K562 (cell line): ENCODE results near the gene LY6G6D. TPM values are rescaled to one million over a fixed set of nuclear protein-coding genes. Genes with fewer than 3 reads are reported as not detected.

Experiments used
- ATAC-seq: fragments of 200-7000 bp; cut with Tn5 transposase; 3 replicates; pipeline ENCODE4 v1.9.1; 2020; ENCODE audit warnings: moderate library complexity
- BruUV-seq: library from RNA; stranded (reverse); fragments of 400-500 nt; replicated peaks from 2 replicates; lab custom pipeline; 2021; lab: Mats Ljungman, UMichigan
- CTCF ChIA-PET: fragments of 300-600 bp; formaldehyde crosslinking; extraction: SDS; loops from one replicate; lab custom pipeline; 2021; ENCODE audit warnings: low intra/inter-chr PET ratio; lab: Yijun Ruan, JAX
- POLR2A ChIA-PET: fragments of 300-600, 350-650 bp; sonication (Branson Sonifier 250); formaldehyde crosslinking; extraction: SDS; loops from one replicate; lab custom pipeline; 2021; ENCODE audit warnings: antibody characterized with exemption, inconsistent platforms; lab: Yijun Ruan, JAX
- DNase-seq, 4 experiments: peaks; one replicate each; pipeline versions ENCODE4 v3.0.0 to v3.0.0-alpha.2; 2011 to 2018; ENCODE audit warnings: low spot score in 3 of 4, mixed read lengths in 3 of 4; ENCODE audit errors: extremely low read depth in 1 of 4
- FAIRE-seq: peaks from 2 replicates; lab custom pipeline; 2011; peaks lifted over from hg19 to GRCh38; lab: Jason Lieb, UNC
- H2AFZ ChIP-seq: 2 replicates; pipeline ENCODE4 v1.6.0; 2011; ENCODE audit warnings: low read depth, low read length, control low read depth, inconsistent platforms
- H3K27ac ChIP-seq: fragments of 200-600 bp; 3 replicates; pipeline ENCODE4 v1.8.0; 2011; ENCODE audit warnings: low read depth, mild to moderate bottlenecking, control low read depth, inconsistent platforms, low read length, moderate library complexity, mixed read lengths; ENCODE audit errors: extremely low read depth
- H3K27me3 ChIP-seq, 2 experiments: fragments of 300-600 bp in 1 of 2; 2 replicates in 1 of 2; 3 replicates in 1 of 2; pipeline versions ENCODE4 v1.6.0 to v1.8.0; 2011; ENCODE audit warnings: inconsistent platforms in 2 of 2, low read length in 2 of 2, mild to moderate bottlenecking in 1 of 2, mixed read lengths in 1 of 2, moderate library complexity in 1 of 2; ENCODE audit not compliant: control insufficient read depth in 2 of 2, insufficient read depth in 2 of 2
- H3K36me3 ChIP-seq: fragments of 300-600 bp; 3 replicates; pipeline ENCODE4 v1.8.0; 2011; ENCODE audit warnings: mild to moderate bottlenecking, low read length, inconsistent platforms; ENCODE audit not compliant: control insufficient read depth, insufficient read depth
- H3K4me1 ChIP-seq, 2 experiments: fragments of 200-600 bp in 1 of 2; replicated peaks in 1 of 2; 2 replicates in 1 of 2; 3 replicates in 1 of 2; pipeline versions ENCODE4 v1.5.1 to v1.8.0; 2011; ENCODE audit warnings: inconsistent platforms in 2 of 2, low read length in 2 of 2, mild to moderate bottlenecking in 1 of 2, mixed read lengths in 1 of 2, moderate library complexity in 1 of 2; ENCODE audit not compliant: control insufficient read depth in 2 of 2, insufficient read depth in 2 of 2
- H3K4me2 ChIP-seq: 2 replicates; pipeline ENCODE4 v1.6.1; 2011; ENCODE audit warnings: low read length, control low read depth, inconsistent platforms, mixed read lengths; ENCODE audit not compliant: insufficient read depth
- H3K4me3 ChIP-seq: fragments of 200-600 bp; sonication (generic), shearing (Covaris generic); 2 replicates; pipeline ENCODE4 v1.5.1; 2016; ENCODE audit warnings: control low read depth, inconsistent platforms
- H3K79me2 ChIP-seq: fragments of 200-600 bp; 3 replicates; pipeline ENCODE4 v1.8.0; 2011; ENCODE audit warnings: low read length, inconsistent platforms; ENCODE audit not compliant: control insufficient read depth, insufficient read depth
- H3K9ac ChIP-seq, 2 experiments: 2 replicates each; pipeline versions ENCODE4 v1.6.0 to v1.6.1; 2011; ENCODE audit warnings: low read depth in 2 of 2, low read length in 2 of 2, control low read depth in 1 of 2, inconsistent platforms in 1 of 2, mild to moderate bottlenecking in 1 of 2, mixed read lengths in 1 of 2; ENCODE audit not compliant: insufficient read depth in 1 of 2
- H3K9me1 ChIP-seq: one replicate; pipeline ENCODE4 v1.6.0; 2011; ENCODE audit warnings: inconsistent platforms, mild to moderate bottlenecking, low read length, moderate library complexity; ENCODE audit not compliant: control insufficient read depth, insufficient read depth
- H3K9me3 ChIP-seq: replicated peaks from 2 replicates; pipeline ENCODE4 v1.5.1; 2011; ENCODE audit warnings: low read depth, low read length, inconsistent platforms; ENCODE audit not compliant: control insufficient read depth, insufficient read depth
- H4K20me1 ChIP-seq: replicated peaks from 2 replicates; pipeline ENCODE4 v1.6.1; 2011; ENCODE audit warnings: low read length, inconsistent platforms, mixed read lengths; ENCODE audit not compliant: control insufficient read depth, insufficient read depth
- FOXJ2 ChIP-seq: fragments of 200-800 bp; sonication (Bioruptor generic); IDR thresholded peaks from 2 replicates; pipeline ENCODE4 v1.6.1; 2016; ENCODE audit warnings: missing genetic modification characterization, missing compliant biosample characterization
- HCFC1 ChIP-seq: IDR thresholded peaks from 2 replicates; pipeline ENCODE4 v1.6.1; 2012; ENCODE audit warnings: low read depth, low read length, improper control_type of control experiment
- HDAC1 ChIP-seq, 2 experiments: fragments of 450-650 bp; IDR thresholded peaks; 2 replicates each; pipeline ENCODE4 v1.6.1; 2016 to 2017; ENCODE audit warnings: inconsistent platforms in 1 of 2, mild to moderate bottlenecking in 1 of 2, moderate library complexity in 1 of 2
- NEUROD1 ChIP-seq: fragments of 150-350 bp; IDR thresholded peaks from 2 replicates; pipeline ENCODE4 v1.6.1; 2014; ENCODE audit warnings: borderline replicate concordance, low read length, low read depth; ENCODE audit not compliant: partially characterized antibody
- SLC30A9 ChIP-seq: fragments of 250-450 bp; sonication (Bioruptor Pico); IDR thresholded peaks from 2 replicates; pipeline ENCODE4 v1.8.0; 2022; ENCODE audit warnings: mild to moderate bottlenecking, moderate library complexity
- ZNF589 ChIP-seq: fragments of 200-800 bp; sonication (Bioruptor generic); IDR thresholded peaks from 2 replicates; pipeline ENCODE4 v1.6.1; 2016; ENCODE audit warnings: low read depth, missing genetic modification characterization, missing compliant biosample characterization
- WGBS: fragments of 100-300 bp; shearing (Covaris generic); methylation state at CpG from one replicate; pipeline ENCODE4 v1.1.6; 2016; ENCODE audit warnings: low coverage, mixed read lengths; ENCODE audit not compliant: insufficient coverage; ENCODE audit errors: missing lambda C conversion rate; 5-methylcytosine and 5-hydroxymethylcytosine counted together
- in situ Hi-C: fragments of 300-500 bp; cut with MboI; formaldehyde crosslinking; loops from 4 replicates; pipeline ENCODE4 v1.15.0; 2018; ENCODE audit warnings: inconsistent platforms, mixed read lengths
- intact Hi-C: fragments of 100-400 bp; cut with micrococcal nuclease; formaldehyde crosslinking; loops from 2 replicates; pipeline ENCODE4 v1.14.2; 2022
- polyA plus RNA-seq, 8 experiments: library from polyadenylated mRNA; depleted of rRNA in 4 of 8; stranded (reverse) in 5 of 8; unstranded in 3 of 8; fragments of >200 nt; fragmentation: Nextera tagmentation in 2 of 8; fragmentation: Illumina TruSeq in 1 of 8; extraction: Ambion mirVana in 2 of 8; extraction: Trizol in 1 of 8; gene quantifications; 2 replicates each; pipeline versions ENCODE4 v1.2.1 to v1.2.3, GENCODE V29; 2011 to 2014; ENCODE audit warnings: inconsistent platforms in 1 of 8, missing spikeins in 1 of 8
- total RNA-seq, 7 experiments: library from RNA; depleted of rRNA in 6 of 7; stranded (reverse); fragments of >200 nt in 6 of 7; fragmentation: Illumina TruSeq in 2 of 7; extraction: Trizol in 2 of 7; gene quantifications; 2 replicates each; pipeline versions ENCODE4 v1.2.1 to v1.2.3, GENCODE V29; 2011 to 2021; ENCODE audit warnings: low replicate concordance in 1 of 7
- TF ChIP-seq, protein P1 (sequence below): sonication (generic); formaldehyde crosslinking; IDR thresholded peaks from 2 replicates; pipeline ENCODE4 v1.8.1; 2022; ENCODE audit warnings: missing genetic modification reagents
- TF ChIP-seq, protein P2 (sequence below), 2 experiments: fragments of 450-650 bp; IDR thresholded peaks; 2 replicates each; pipeline ENCODE4 v1.6.1; 2018; ENCODE audit warnings: mild to moderate bottlenecking in 2 of 2, low read depth in 1 of 2; ENCODE audit not compliant: partially characterized antibody in 2 of 2
- TF ChIP-seq, protein P3 (sequence below): sonication (generic); formaldehyde crosslinking; IDR thresholded peaks from 2 replicates; pipeline ENCODE4 v1.8.1; 2023; ENCODE audit warnings: mild to moderate bottlenecking, missing genetic modification reagents

The LY6G6D gene
- total and polyA plus RNA-seq, 9 of the 15 experiments (the other 6 are each of a cell fraction or from before 2014, with no cell fraction given): 0.30 to 0.38 TPM; not detected in 7

DNA sequence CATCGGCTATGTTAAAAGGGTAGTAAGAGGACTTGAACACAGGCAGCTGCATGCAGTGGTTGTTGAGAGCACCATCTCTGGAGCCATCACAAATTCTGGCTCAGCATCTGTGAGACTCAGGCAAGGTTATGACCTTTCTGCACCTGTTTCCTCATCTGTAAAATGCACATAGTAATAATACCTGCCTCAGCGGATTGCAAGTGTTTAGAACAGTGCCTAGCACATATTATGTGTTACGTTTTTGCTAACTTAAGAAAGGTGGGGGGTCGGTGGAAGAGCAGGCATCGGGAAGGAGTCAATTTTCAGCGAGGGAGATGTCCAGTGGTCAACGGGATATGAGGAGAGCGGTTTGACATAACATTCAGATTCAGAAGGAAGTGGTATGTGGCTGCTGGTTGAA is 37.2 kb upstream of the LY6G6D start (continued):
- no peak for TF ChIP-seq SLC30A9 (CRISPR knock-in tag)

DNA sequence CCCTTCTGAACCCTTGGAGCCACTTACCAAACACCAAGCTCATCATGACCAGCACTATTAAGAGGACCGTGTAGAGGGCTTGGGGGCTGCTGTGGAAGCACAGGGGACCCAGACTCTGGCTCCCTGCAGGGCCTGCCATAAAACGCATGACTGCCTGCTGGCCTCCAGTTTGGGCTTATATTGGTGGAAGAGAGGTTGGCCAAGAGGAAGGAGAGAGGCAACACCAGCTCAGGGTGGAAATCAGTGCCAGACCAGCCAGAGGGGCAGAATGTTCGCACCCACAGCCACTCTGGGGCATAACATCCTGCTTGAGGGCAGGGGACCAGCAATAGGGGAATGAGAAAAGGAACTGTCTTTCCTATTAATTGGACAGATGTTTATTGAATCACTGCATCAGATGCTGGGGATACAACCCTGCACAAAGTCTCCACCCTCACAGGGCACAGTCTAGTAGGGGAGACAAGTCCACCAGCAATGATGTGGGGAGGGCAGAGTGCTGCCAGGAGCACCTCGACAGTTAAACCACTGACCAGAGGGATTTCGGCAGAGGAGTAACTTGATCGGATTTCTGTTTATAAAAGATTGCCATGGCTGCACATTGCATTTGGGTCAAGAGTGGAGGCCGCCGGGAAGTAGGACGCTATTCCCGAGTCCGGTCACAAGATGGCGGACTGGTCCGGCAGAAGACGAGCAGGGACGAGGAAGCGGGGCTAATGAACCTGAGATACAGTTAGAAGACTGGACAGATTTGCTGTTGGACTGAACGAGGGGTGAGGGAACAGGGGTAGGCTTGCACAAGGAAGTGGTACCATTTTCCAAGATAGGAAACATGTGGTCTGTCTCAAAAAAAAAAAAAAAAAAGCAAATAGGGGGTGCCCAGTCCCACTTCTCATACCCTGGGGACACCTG is 34.7 kb upstream of the LY6G6D start, which contains the start of gene LY6G5C:
LY6G5C (minus strand) TSS at position 842 of the 909 bp plus-strand sequence; CDS start at position 148, 694 bp downstream.
- no peaks in the 10 kb centered on the region for H3K79me2 ChIP-seq
- H3K27me3 ChIP-seq: no peaks in the 10 kb centered on the region
- no peaks in the 10 kb centered on the region for H3K9me1 ChIP-seq
- H3K4me1 ChIP-seq: peaks cover 9 to 24% of the 10 kb centered on the region in 2 experiments
- no TSS peak for BruUV-seq
- POLR2A ChIA-PET: interaction anchor here (0.8 to 3.6 kb wide), 7 partner anchors 9 to 147 kb away, joined by 3 to 30 read pairs (median 4); partner anchors contain the start of genes GPANK1, HSPA1B and VWA7
- peak within 1 kb of the TSS; percentile 66 for H2AFZ ChIP-seq
- FAIRE-seq: peak; percentile 93
- no peaks in the 10 kb centered on the region for H3K9me3 ChIP-seq
- peak within 1 kb of the TSS; percentile 22; the same call in 1 of the 2 replicates for H3K4me2 ChIP-seq
- peak within 1 kb of the TSS in 1 of 2 experiments; percentile 1; a peak in 1 of 4 replicates for H3K9ac ChIP-seq
- in situ Hi-C loops: no loop called here
- H4K20me1 ChIP-seq: no peaks in the 10 kb centered on the region
- no peak within 1 kb of the TSS for H3K4me3 ChIP-seq
- CTCF ChIA-PET: interaction anchor here (0.5 to 3.0 kb wide), 14 partner anchors 38 to 1139 kb away, joined by 3 to 35 read pairs (median 4); partner anchors contain the start of genes DDAH2 and NEU1
- H3K27ac ChIP-seq: no peak within 1 kb of the TSS
- DNase-seq: peak; percentile 82 to 94 (median 88)
- 9% methylated on average over 17 of the region's 17 CpGs for WGBS
- intact Hi-C loops: loop anchor here (1.0 to 2.0 kb wide), 6 partner anchors 49 to 182 kb away; partner anchors contain the start of genes ATP6V1G2, DDAH2, NEU1 and NFKBIL1
- H3K36me3 ChIP-seq: peaks cover 6% of the 10 kb centered on the region; the same call in 1 of the 3 replicates
- peak; percentile 88 for ATAC-seq
- TF ChIP-seq, protein P1, sequence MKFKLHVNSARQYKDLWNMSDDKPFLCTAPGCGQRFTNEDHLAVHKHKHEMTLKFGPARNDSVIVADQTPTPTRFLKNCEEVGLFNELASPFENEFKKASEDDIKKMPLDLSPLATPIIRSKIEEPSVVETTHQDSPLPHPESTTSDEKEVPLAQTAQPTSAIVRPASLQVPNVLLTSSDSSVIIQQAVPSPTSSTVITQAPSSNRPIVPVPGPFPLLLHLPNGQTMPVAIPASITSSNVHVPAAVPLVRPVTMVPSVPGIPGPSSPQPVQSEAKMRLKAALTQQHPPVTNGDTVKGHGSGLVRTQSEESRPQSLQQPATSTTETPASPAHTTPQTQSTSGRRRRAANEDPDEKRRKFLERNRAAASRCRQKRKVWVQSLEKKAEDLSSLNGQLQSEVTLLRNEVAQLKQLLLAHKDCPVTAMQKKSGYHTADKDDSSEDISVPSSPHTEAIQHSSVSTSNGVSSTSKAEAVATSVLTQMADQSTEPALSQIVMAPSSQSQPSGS (CRISPR knock-in tag): no peak
- TF ChIP-seq NEUROD1 (peak; percentile 41), FOXJ2 (tag) (0 out of 2 replicates have a peak, but pooled peaks have one; percentile 26), HCFC1 (peak; percentile 35; the same call in 1 of the 2 replicates), HDAC1 (IDR thresholded peaks at IDR 0.05) (no peak; a peak in 1 of 4 replicates), ZNF589 (no peak)
- TF ChIP-seq, protein P2, sequence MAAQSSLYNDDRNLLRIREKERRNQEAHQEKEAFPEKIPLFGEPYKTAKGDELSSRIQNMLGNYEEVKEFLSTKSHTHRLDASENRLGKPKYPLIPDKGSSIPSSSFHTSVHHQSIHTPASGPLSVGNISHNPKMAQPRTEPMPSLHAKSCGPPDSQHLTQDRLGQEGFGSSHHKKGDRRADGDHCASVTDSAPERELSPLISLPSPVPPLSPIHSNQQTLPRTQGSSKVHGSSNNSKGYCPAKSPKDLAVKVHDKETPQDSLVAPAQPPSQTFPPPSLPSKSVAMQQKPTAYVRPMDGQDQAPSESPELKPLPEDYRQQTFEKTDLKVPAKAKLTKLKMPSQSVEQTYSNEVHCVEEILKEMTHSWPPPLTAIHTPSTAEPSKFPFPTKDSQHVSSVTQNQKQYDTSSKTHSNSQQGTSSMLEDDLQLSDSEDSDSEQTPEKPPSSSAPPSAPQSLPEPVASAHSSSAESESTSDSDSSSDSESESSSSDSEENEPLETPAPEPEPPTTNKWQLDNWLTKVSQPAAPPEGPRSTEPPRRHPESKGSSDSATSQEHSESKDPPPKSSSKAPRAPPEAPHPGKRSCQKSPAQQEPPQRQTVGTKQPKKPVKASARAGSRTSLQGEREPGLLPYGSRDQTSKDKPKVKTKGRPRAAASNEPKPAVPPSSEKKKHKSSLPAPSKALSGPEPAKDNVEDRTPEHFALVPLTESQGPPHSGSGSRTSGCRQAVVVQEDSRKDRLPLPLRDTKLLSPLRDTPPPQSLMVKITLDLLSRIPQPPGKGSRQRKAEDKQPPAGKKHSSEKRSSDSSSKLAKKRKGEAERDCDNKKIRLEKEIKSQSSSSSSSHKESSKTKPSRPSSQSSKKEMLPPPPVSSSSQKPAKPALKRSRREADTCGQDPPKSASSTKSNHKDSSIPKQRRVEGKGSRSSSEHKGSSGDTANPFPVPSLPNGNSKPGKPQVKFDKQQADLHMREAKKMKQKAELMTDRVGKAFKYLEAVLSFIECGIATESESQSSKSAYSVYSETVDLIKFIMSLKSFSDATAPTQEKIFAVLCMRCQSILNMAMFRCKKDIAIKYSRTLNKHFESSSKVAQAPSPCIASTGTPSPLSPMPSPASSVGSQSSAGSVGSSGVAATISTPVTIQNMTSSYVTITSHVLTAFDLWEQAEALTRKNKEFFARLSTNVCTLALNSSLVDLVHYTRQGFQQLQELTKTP (IDR thresholded peaks at IDR 0.05; ENCODE audit: low read depth in 1 of 2, partially characterized antibody in 2 of 2): peak in 1 of 2 experiments; percentile 49
- TF ChIP-seq, protein P3, sequence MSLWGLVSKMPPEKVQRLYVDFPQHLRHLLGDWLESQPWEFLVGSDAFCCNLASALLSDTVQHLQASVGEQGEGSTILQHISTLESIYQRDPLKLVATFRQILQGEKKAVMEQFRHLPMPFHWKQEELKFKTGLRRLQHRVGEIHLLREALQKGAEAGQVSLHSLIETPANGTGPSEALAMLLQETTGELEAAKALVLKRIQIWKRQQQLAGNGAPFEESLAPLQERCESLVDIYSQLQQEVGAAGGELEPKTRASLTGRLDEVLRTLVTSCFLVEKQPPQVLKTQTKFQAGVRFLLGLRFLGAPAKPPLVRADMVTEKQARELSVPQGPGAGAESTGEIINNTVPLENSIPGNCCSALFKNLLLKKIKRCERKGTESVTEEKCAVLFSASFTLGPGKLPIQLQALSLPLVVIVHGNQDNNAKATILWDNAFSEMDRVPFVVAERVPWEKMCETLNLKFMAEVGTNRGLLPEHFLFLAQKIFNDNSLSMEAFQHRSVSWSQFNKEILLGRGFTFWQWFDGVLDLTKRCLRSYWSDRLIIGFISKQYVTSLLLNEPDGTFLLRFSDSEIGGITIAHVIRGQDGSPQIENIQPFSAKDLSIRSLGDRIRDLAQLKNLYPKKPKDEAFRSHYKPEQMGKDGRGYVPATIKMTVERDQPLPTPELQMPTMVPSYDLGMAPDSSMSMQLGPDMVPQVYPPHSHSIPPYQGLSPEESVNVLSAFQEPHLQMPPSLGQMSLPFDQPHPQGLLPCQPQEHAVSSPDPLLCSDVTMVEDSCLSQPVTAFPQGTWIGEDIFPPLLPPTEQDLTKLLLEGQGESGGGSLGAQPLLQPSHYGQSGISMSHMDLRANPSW: no peak
